HCT116 (cell line): Measurements from ENCODE around the gene SDK1. TPM values are rescaled to one million over a fixed set of nuclear protein-coding genes. Genes with fewer than 3 reads are reported as not detected.

Source experiments
- ATAC-seq: fragments of 200-7000 bp; cut with Tn5 transposase; 2 replicates; pipeline ENCODE4 v1.9.1; 2020; ENCODE audit warnings: mild to moderate bottlenecking, moderate library complexity
- BruUV-seq: library from RNA; stranded (reverse); fragments of 400-500 nt; replicated peaks from 2 replicates; lab custom pipeline; 2021; lab: Mats Ljungman, UMichigan
- CTCF ChIA-PET: fragments of 300-600 bp; sonication (Branson Sonifier 250); formaldehyde crosslinking; loops from one replicate; lab custom pipeline; 2021; ENCODE audit warnings: antibody characterized with exemption; lab: Charles Lee
- POLR2A ChIA-PET: fragments of 300-600, 350-600 bp; sonication (Branson Sonifier 250); formaldehyde crosslinking; loops from one replicate; lab custom pipeline; 2021; ENCODE audit warnings: antibody characterized with exemption; lab: Charles Lee
- RAD21 ChIA-PET, 2 experiments: fragments of 300-600 bp; sonication (Branson Sonifier 250); formaldehyde crosslinking; loops; one replicate each; lab custom pipeline; 2023; ENCODE audit warnings: low total read pairs in 2 of 2; ENCODE audit not compliant: uncharacterized antibody in 2 of 2, unreplicated experiment in 2 of 2, low non-redundant PET in 1 of 2; lab: Charles Lee
- DNase-seq: peaks from one replicate; pipeline ENCODE4 v3.0.0-alpha.2; 2010; ENCODE audit warnings: low read depth, low spot score
- H2AFZ ChIP-seq: fragments of 200-600 bp; shearing (Covaris generic), sonication (generic); 2 replicates; pipeline ENCODE4 v1.6.1; 2017; ENCODE audit warnings: low read depth, mixed run types, mixed read lengths, antibody characterized with exemption, low read length; ENCODE audit not compliant: poor library complexity, severe bottlenecking
- H3K27ac ChIP-seq: 2 replicates; pipeline ENCODE4 v1.5.1; 2012; ENCODE audit warnings: low read depth, low read length
- H3K27me3 ChIP-seq: fragments of 200-600 bp; sonication (generic); 2 replicates; pipeline ENCODE4 v1.6.1; 2016; ENCODE audit warnings: mixed run types, low read length, mixed read lengths; ENCODE audit not compliant: insufficient read depth
- H3K36me3 ChIP-seq, 2 experiments: fragments of 200-500 bp in 1 of 2; fragments of 200-600 bp in 1 of 2; sonication (Bioruptor generic) in 1 of 2; sonication (generic) in 1 of 2; 2 replicates each; pipeline versions ENCODE4 v1.5.1 to v1.6.1; 2014 to 2016; ENCODE audit warnings: low read length in 2 of 2, inconsistent platforms in 1 of 2, mixed read lengths in 1 of 2, mixed run types in 1 of 2; ENCODE audit not compliant: insufficient read depth in 2 of 2, control insufficient read depth in 1 of 2
- H3K4me1 ChIP-seq, 2 experiments: fragments of 200-600 bp in 1 of 2; sonication (generic) in 1 of 2; 2 replicates each; pipeline versions ENCODE4 v1.5.1 to v1.6.1; 2012 to 2017; ENCODE audit warnings: low read length in 2 of 2, inconsistent platforms in 1 of 2, mild to moderate bottlenecking in 1 of 2, mixed read lengths in 1 of 2, mixed run types in 1 of 2, moderate library complexity in 1 of 2; ENCODE audit not compliant: insufficient read depth in 2 of 2, control insufficient read depth in 1 of 2
- H3K4me2 ChIP-seq: fragments of 200-600 bp; sonication (generic); 2 replicates; pipeline ENCODE4 v1.6.1; 2017; ENCODE audit warnings: mixed run types, low read length, mixed read lengths
- H3K4me3 ChIP-seq, 2 experiments: fragments of 200-600 bp in 1 of 2; sonication (generic) in 1 of 2; replicated peaks in 1 of 2; 2 replicates each; pipeline ENCODE4 v1.5.1; 2011 to 2016; ENCODE audit warnings: low read length in 2 of 2, control low read depth in 1 of 2, low read depth in 1 of 2, mild to moderate bottlenecking in 1 of 2, mixed read lengths in 1 of 2, mixed run types in 1 of 2
- H3K79me2 ChIP-seq: fragments of 200-600 bp; sonication (generic); 2 replicates; pipeline ENCODE4 v1.6.1; 2017; ENCODE audit warnings: mild to moderate bottlenecking, mixed run types, low read length, moderate library complexity, mixed read lengths; ENCODE audit not compliant: insufficient read depth
- H3K9ac ChIP-seq: fragments of 200-600 bp; sonication (generic); 2 replicates; pipeline ENCODE4 v1.6.1; 2016; ENCODE audit warnings: low read length, mixed read lengths
- H3K9me2 ChIP-seq: fragments of 200-600 bp; sonication (generic), shearing (Covaris generic); 2 replicates; pipeline ENCODE4 v1.6.1; 2017; ENCODE audit warnings: mixed run types, mild to moderate bottlenecking, moderate library complexity; ENCODE audit not compliant: insufficient read depth
- H3K9me3 ChIP-seq, 2 experiments: fragments of 200-500 bp in 1 of 2; fragments of 200-600 bp in 1 of 2; sonication (Bioruptor generic) in 1 of 2; sonication (generic) in 1 of 2; 2 replicates each; pipeline ENCODE4 v1.6.1; 2014 to 2017; ENCODE audit warnings: low read length in 2 of 2, mixed read lengths in 2 of 2, inconsistent platforms in 1 of 2, low read depth in 1 of 2, mild to moderate bottlenecking in 1 of 2, mixed run types in 1 of 2, moderate library complexity in 1 of 2; ENCODE audit not compliant: control insufficient read depth in 1 of 2, insufficient read depth in 1 of 2
- H4K20me1 ChIP-seq: fragments of 200-600 bp; sonication (generic), shearing (Covaris generic); 2 replicates; pipeline ENCODE4 v1.6.1; 2017; ENCODE audit warnings: mixed run types, mild to moderate bottlenecking, moderate library complexity; ENCODE audit not compliant: insufficient read depth
- EZH2 ChIP-seq: fragments of 200-600 bp; sonication (generic); IDR thresholded peaks from 2 replicates; pipeline ENCODE4 v1.6.1; 2017; ENCODE audit warnings: antibody characterized with exemption, mixed run types
- FOSL1 ChIP-seq: IDR thresholded peaks from 2 replicates; pipeline ENCODE4 v1.6.1; 2012; ENCODE audit warnings: low read depth
- SP1 ChIP-seq: IDR thresholded peaks from 2 replicates; pipeline ENCODE4 v1.6.1; 2012; ENCODE audit warnings: low read depth
- TCF7L2 ChIP-seq: IDR thresholded peaks from 2 replicates; pipeline ENCODE4 v1.7.0; 2011; ENCODE audit warnings: borderline replicate concordance, inconsistent platforms; ENCODE audit not compliant: insufficient read depth, insufficient read length; ENCODE audit errors: extremely low read depth
- ZFX ChIP-seq: fragments of 450-650 bp; IDR thresholded peaks from 2 replicates; pipeline ENCODE4 v1.6.1; 2017
- ZNF274 ChIP-seq: fragments of 200-500 bp; sonication (Bioruptor generic); IDR thresholded peaks from 2 replicates; pipeline ENCODE4 v1.6.1; 2014; ENCODE audit warnings: mild to moderate bottlenecking, low read depth, low read length, inconsistent platforms
- intact Hi-C: fragments of 100-400 bp; cut with micrococcal nuclease; formaldehyde crosslinking; loops from 2 replicates; pipeline ENCODE4 v1.10.0; 2022
- total RNA-seq: library from RNA; stranded (reverse); gene quantifications from one replicate; pipeline ENCODE4 v1.2.1, GENCODE V29; 2021; ENCODE audit not compliant: unreplicated experiment
- TF ChIP-seq, protein P1 (sequence below): IDR thresholded peaks from 2 replicates; pipeline ENCODE4 v1.6.1; 2011; ENCODE audit warnings: mild to moderate bottlenecking, low read length, moderate library complexity; ENCODE audit not compliant: insufficient replicate concordance; ENCODE audit errors: extremely low read depth

The SDK1 gene
- total RNA-seq, 1 experiment from 2014 or later: 0.05 TPM

DNA sequence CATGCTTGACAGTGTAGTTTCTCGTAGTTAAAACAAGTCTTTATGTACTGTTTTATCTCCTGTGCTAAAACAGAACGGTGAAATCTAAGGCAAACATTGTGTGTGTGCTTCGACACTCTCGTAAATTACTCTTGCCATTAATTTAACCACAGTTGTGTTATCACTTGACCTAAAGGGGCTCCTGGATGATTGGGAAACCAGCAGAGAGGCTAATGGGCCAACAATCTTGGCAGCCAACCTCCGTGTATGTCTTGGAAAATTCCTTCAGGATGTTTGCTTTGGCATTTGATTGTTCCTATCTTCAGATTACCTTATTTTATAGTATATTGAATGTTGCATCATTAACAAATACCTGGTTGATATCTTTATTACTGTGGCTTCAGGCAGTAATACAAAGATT, 409.5 kb downstream of the SDK1 start:
- ChIA-PET RAD21 (no interaction called here), POLR2A (no interaction called here), CTCF (no interaction called here)
- no peak for DNase-seq
- Histone ChIP-seq H3K4me2 (no peak overlapping the region), H3K4me1 (no peaks in the 10 kb centered on the region), H3K27ac (no peak overlapping the region), H3K9ac (no peak overlapping the region), H3K27me3 (peaks cover 7% of the 10 kb centered on the region; the same call in 1 of the 2 replicates), H3K4me3 (no peak overlapping the region), H4K20me1 (no peaks in the 10 kb centered on the region), H3K79me2 (no peaks in the 10 kb centered on the region), H2AFZ (no peak overlapping the region), H3K36me3 (no peaks in the 10 kb centered on the region), H3K9me3 (no peaks in the 10 kb centered on the region), H3K9me2 (no peaks in the 10 kb centered on the region)
- BruUV-seq: no TSS peak
- intact Hi-C loops: no loop called here
- ATAC-seq: no peak
- TF ChIP-seq SP1: no peak
- no peak for TF ChIP-seq ZFX
- TF ChIP-seq ZNF274: no peak
- no peak for TF ChIP-seq EZH2
- TF ChIP-seq, protein P1, sequence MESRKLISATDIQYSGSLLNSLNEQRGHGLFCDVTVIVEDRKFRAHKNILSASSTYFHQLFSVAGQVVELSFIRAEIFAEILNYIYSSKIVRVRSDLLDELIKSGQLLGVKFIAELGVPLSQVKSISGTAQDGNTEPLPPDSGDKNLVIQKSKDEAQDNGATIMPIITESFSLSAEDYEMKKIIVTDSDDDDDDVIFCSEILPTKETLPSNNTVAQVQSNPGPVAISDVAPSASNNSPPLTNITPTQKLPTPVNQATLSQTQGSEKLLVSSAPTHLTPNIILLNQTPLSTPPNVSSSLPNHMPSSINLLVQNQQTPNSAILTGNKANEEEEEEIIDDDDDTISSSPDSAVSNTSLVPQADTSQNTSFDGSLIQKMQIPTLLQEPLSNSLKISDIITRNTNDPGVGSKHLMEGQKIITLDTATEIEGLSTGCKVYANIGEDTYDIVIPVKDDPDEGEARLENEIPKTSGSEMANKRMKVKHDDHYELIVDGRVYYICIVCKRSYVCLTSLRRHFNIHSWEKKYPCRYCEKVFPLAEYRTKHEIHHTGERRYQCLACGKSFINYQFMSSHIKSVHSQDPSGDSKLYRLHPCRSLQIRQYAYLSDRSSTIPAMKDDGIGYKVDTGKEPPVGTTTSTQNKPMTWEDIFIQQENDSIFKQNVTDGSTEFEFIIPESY: no peak
- no peak for TF ChIP-seq FOSL1

GRCh38 chr7:3712841-3713240, 411.8 kb downstream of the SDK1 start:
- no peaks in the 10 kb centered on the region for H3K79me2 ChIP-seq
- no peak for TF ChIP-seq ZNF274
- TF ChIP-seq ZFX: no peak
- TF ChIP-seq TCF7L2: no peak
- TF ChIP-seq, all 23 proteins: peak for 0
- ATAC-seq (no peak), DNase-seq (no peak)
- Histone ChIP-seq H2AFZ (no peak overlapping the region), H4K20me1 (no peaks in the 10 kb centered on the region), H3K4me2 (no peak overlapping the region), H3K9me3 (no peaks in the 10 kb centered on the region), H3K27me3 (peaks cover 13% of the 10 kb centered on the region; the same call in 1 of the 2 replicates), H3K27ac (no peak overlapping the region), H3K4me1 (no peaks in the 10 kb centered on the region), H3K36me3 (no peaks in the 10 kb centered on the region), H3K9ac (no peak overlapping the region), H3K9me2 (no peaks in the 10 kb centered on the region), H3K4me3 (no peak overlapping the region)
- CTCF ChIA-PET: no interaction called here
- intact Hi-C loops: no loop called here
- no TSS peak for BruUV-seq
- RAD21 ChIA-PET: no interaction called here
- POLR2A ChIA-PET: no interaction called here
